ENCODE measurements around the gene TPPP.

DNA sequence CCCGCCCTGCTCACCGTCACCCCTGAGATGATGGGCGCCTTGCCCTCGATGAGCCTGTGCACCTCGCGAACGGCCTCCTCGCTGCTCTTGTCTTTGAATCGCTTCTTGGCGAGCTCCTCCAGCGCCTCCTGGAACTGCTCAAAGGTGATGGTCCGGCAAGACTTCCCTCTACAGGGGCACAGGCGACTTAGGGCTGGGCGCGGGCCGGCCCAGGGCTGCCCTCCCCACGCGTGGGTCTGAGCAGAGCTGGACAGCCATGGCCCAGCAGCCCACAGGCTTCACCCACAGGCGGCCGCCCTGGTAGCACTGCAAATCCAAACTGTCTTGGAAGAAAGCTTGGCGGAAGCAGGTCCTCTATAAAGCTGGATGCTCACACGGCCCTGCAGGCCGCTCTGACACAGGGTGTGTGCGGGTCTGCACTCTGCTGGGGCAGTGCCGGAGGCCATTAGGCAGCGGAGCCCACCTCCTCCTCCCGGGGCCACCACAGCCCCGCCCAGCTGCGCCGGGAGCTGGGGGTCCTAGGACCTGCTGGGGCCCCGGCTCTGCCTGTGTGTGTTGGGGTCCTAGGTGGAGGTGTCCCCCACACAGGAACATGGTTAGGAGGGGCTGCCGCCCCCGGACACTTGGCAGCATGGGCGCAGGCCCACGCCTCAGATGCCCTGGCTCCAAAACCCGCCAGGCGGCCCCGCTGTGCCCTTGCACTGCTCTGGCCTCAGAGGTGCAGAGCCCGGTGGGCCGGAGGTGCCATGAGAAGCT is 27.0 kb downstream of the TPPP start:
- no peak for TF ChIP-seq NR2C2 (CRISPR knock-in tag; IDR thresholded peaks at IDR 0.05)
- TF ChIP-seq, protein P1, sequence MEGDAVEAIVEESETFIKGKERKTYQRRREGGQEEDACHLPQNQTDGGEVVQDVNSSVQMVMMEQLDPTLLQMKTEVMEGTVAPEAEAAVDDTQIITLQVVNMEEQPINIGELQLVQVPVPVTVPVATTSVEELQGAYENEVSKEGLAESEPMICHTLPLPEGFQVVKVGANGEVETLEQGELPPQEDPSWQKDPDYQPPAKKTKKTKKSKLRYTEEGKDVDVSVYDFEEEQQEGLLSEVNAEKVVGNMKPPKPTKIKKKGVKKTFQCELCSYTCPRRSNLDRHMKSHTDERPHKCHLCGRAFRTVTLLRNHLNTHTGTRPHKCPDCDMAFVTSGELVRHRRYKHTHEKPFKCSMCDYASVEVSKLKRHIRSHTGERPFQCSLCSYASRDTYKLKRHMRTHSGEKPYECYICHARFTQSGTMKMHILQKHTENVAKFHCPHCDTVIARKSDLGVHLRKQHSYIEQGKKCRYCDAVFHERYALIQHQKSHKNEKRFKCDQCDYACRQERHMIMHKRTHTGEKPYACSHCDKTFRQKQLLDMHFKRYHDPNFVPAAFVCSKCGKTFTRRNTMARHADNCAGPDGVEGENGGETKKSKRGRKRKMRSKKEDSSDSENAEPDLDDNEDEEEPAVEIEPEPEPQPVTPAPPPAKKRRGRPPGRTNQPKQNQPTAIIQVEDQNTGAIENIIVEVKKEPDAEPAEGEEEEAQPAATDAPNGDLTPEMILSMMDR (IDR thresholded peaks at IDR 0.05) = no peak
- no peak for TF ChIP-seq ETV6 (CRISPR knock-in tag; IDR thresholded peaks at IDR 0.05)
- no peak for TF ChIP-seq FOXJ3 (CRISPR knock-in tag; IDR thresholded peaks at IDR 0.05; ENCODE audit: borderline replicate concordance)
- TF ChIP-seq, protein P2, sequence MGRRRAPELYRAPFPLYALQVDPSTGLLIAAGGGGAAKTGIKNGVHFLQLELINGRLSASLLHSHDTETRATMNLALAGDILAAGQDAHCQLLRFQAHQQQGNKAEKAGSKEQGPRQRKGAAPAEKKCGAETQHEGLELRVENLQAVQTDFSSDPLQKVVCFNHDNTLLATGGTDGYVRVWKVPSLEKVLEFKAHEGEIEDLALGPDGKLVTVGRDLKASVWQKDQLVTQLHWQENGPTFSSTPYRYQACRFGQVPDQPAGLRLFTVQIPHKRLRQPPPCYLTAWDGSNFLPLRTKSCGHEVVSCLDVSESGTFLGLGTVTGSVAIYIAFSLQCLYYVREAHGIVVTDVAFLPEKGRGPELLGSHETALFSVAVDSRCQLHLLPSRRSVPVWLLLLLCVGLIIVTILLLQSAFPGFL (CRISPR knock-in tag; IDR thresholded peaks at IDR 0.05; ENCODE audit: borderline replicate concordance) = no peak
- TF ChIP-seq, protein P3, sequence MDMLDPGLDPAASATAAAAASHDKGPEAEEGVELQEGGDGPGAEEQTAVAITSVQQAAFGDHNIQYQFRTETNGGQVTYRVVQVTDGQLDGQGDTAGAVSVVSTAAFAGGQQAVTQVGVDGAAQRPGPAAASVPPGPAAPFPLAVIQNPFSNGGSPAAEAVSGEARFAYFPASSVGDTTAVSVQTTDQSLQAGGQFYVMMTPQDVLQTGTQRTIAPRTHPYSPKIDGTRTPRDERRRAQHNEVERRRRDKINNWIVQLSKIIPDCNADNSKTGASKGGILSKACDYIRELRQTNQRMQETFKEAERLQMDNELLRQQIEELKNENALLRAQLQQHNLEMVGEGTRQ (CRISPR knock-in tag; IDR thresholded peaks at IDR 0.05) = no peak
